LNCAP (cell line): ENCODE results near the gene COPG2.

Source experiments
- CTCF ChIP-seq: fragments of 450-650 bp; IDR thresholded peaks from 2 replicates; pipeline ENCODE4 v1.5.1; 2017; ENCODE audit warnings: mild to moderate bottlenecking

The COPG2 gene

DNA sequence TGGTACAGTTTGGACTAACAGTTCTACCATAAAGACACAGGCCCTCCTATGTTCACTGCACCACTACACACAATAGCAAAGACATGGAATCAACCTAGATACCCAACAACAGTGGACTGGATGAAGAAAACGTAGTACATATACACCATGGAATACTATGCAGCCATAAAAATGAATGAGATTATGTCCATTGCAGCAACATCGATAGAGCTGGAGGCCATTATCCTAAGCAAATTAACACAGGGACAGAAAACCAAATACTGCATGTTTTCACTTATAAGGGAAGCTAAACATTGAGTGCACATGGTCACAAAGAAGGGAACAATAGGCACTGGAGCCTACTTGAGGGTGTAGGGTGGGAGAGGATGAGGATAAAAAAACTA is 101.7 kb downstream of the COPG2 start:
- TF ChIP-seq CTCF: no peak

- TF ChIP-seq CTCF: no peak
Measured at GRCh38 chr7:130566168-130566897, 102.2 kb downstream of the COPG2 start.

DNA sequence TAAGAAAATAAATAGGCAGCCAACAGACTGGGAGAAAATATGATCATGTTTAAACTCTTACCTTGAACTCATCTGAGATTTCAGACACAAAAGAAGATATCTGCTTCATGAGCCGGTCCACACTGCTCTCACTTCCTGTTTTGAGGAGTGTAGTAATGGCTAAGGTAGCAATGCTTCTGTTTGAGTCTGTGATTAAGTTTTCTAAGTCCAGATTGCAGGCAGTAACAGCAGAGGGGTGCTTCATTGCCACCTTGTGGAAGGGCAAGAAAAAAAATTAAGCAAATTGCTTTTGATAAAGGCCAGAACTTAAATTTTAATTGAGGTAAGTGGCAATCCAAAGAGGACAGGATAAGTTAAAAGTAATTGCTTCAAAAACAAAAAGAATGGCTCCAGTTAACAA is 107.6 kb downstream of the COPG2 start:
- TF ChIP-seq CTCF: peak; percentile 30; the same call in 1 of the 2 replicates

- TF ChIP-seq CTCF: no peak
Measured at GRCh38 chr7:130559184-130559583, 109.4 kb downstream of the COPG2 start.

DNA sequence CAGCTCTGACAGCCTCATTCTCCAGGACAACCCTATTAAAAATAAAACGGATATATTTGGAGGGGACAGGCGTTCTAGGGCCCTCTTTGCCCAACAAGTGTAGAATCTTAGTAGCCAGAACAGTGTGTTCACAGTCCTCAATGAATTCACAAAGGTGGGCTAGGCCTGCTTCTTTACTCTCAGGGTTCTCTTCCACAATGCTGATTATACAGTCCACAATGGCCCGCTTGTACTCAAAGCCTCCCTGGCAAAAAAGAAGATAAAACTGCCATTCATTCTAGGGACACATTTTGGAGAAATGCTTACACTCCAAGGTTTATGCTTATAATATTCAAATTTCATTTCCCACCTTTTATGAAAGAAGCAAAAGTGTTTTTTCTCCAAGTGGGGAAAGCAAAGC is 114.1 kb downstream of the COPG2 start:
- TF ChIP-seq CTCF: no peak

- TF ChIP-seq CTCF: no peak
Measured at GRCh38 chr7:130553398-130554029, 115.0 kb downstream of the COPG2 start.

DNA sequence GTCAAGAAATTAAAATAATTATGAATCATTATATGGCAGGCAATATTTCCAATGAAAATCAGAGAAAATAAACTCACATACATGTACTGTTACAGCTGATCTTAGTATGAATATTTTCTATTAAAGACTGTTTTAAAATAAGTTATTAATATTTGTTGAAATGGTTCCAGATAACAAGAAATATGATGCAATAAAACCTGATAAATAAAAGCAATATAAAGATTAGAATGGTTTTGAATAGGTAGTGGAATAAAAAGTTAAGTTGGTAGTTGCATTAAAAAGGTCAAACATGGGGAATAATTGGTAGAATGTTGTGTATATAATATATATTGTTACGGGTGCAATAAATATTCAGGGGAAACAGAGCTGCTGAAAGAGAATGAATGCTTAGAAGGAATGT is 124.2 kb downstream of the COPG2 start:
- TF ChIP-seq CTCF: no peak
